HG02885 (cell line): ENCODE data around the gene MMADHC.

Experiments
- ATAC-seq: cut with Tn5 transposase; IDR thresholded peaks from one replicate; pipeline ENCODE4 v1.9.1; 2021; ENCODE audit warnings: mild to moderate bottlenecking; ENCODE audit not compliant: unreplicated experiment, poor library complexity

Gene MMADHC

DNA sequence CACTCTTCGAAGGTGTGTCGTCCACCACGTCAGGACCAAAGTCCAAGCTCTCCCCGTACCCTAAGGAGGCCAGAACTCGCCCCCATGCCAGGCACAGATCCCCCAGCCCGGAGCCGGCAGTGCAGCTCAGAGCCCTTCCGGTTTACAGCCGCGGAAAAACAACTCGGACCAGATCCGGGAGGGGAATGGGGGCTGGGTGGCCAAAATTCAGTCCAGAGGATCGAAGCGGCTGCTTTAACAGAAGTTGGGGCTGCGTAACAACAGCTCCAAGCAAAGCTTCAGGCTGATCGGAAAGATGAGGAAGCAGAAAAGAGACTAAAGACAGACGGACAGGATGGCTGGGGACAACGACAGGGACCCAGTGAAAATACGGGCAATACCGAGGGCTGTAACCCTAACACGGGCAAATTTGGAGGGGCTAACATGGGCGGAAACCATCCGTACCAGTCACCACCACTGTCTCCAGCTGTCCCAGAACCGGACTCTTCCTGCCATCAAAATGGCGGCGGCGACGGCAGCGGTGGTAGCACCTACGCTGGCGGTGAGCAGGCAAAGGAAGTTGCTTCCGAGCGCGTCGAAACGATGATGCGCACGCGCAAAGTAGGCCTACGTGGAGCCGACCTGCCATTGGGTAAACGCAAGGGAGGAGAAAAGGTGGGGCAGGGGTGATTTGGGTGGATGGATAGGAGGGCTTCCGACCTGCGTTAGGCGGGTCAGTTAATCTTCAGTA lies at the start of gene MMADHC:
TSS of gene MMADHC (minus strand) at position 556 of the 730 bp plus-strand sequence. CDS start 678 bp downstream, outside the sequence.
- peak; percentile 99 for ATAC-seq

DNA sequence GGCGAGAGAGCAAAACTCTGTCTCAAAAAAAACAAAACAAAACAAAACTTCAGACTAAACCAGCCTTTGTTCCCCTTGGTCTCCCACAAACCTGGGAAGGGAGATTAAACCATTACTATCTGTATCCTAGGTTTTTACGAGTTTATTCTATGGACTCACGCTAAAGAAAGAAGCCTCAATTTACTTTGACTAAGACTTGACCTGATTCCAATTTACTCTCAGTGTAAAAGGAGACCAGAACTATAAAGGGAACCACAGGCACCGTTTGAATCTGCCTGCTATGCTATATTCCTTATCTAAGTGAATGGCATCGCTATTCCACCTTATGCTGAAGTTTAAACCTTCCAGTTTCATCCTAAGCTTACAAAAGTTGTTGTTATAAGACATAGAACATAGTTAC lies 46.5 kb upstream of the MMADHC start:
- no peak for ATAC-seq

DNA sequence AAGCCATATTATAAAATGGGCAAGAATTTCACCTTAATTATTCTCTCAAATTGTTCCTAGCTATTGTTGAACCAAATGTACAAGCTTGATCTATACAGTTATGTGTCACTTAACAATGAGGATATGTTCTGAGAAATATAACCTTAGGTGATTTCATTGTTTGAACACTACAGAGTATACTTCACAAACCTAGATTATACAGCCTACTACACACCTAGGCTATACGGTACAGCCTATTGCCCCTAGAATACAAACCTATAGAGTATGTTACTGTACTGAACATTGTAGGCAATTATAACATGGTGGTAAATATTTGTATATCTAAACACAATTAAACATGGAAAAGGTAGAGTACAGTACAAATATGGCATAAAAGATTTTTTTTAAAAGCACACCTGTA lies 42.9 kb upstream of the MMADHC start:
- ATAC-seq = no peak

DNA sequence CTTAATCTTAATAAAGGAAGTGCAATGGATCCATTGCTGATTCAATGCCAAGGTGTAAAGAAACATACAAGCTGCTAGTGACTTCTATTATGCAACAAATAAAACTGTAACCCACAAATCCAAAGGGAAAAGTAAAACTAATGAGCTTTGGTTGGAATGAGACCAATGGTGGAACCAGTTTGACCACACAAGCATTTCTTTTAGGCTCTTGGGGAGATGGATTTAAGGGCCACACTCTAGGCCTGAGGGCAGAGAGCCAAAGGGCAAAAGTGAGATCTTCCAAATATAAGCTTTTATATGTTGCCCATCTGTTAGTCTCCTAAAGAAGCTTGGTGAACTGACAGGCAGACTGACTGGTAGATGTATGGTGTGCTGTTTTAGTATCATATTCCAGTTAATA lies 41.5 kb upstream of the MMADHC start:
- no peak for ATAC-seq

DNA sequence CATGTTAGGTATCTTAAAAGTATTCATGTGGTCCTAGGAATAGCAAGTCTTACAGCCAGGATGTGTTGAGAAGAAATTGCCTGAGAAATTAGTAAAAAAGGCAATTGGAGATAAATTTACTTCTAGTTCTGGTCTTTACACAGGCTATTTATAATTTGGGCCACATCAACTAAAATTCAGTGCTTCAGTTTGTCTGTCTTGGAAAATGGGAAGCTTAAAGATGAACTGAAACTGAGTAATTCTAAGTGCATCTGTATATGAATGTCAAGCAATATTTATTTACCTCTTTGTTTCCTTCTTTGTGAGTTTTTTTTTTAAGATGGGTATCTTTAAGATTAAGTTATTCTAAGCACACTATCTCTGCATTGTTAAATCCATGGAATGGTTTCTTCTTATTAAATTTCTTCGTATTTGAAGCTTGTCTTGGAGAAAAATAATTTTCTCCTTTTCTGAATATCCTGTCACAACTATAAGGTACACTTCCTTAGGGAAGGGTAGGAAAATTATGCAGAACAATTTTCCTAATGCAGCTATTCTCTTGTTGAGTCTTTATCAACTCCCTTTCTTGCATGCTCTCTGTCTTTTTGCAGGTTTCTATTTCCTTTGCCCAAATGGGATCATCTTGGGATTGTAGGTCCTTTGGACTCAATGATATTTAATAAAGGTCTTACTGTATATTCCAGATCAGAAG lies 39.7 kb upstream of the MMADHC start:
- no peak for ATAC-seq

DNA sequence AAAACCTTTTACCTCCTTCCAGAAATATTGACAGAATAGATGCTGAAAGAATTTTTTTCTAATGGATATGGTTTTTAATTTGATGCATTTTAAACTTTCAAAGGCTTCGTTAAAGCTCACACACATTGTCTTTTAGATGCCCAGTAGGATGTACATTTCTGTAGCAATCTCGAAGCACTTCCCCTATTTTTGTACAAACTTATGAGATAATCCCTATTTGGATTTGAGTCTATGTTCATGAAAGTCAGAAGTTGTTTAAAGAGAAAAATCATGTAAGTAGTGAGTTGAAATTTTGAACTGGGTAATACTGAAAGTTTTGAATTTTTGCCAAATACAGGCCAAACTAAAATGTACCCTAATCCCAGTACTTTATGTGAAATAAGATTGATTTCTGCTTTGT lies 38.1 kb upstream of the MMADHC start:
- ATAC-seq = no peak

DNA sequence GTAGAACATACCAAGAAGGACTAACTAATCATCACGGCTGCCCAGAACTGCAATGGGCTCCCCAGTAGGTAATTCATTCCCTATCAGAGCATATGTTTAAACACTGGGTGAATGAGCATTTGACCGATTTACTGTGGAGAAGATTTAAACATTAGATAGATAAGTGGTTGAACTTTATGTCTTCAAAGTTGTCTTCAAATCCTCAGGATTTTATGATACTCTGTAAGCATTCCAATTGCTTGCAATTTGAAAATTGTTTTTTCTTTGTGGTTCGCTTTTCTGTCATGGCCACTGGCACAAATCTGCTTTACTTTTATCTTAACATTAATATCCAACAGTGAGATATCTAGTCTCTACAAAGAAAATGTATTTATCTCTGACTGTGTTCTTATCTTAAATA lies 37.7 kb upstream of the MMADHC start:
- ATAC-seq = no peak

DNA sequence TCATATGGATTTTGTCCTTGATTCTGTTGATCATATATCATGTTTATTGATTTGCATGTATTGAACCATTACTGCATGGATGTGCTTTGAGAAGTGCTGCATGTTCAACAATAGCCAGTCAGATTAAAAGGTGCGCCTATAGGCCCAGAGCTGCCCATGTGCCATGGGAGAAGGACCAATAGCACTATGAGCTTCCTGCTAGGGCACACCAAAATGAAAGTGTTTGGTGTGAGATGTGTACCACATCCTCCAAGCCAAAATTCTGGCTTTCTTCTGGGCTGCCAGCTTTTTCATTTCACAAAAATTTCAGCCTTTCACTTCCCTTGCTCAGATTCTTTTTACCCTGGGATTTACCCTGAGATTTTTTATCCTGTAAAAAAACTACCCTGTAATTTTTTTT lies 34.8 kb upstream of the MMADHC start:
- no peak for ATAC-seq

DNA sequence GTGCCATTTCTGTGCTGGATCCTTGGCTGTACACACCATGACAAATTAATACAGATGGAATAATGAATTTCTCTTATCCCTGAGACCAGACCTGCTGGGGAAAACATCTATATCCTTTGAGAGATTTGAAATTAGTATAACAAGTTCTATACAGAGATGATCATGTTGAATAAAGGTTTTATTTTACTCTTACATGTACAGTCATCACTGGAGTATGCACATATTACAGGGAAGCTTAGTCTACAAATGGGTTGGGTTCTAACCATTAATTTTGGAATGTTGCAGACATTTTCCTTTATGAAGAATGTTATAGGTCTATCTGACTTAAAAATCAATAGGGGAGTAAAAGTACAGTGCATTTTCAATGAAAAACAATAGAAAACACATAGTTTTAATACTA lies 29.9 kb upstream of the MMADHC start:
- no peak for ATAC-seq

DNA sequence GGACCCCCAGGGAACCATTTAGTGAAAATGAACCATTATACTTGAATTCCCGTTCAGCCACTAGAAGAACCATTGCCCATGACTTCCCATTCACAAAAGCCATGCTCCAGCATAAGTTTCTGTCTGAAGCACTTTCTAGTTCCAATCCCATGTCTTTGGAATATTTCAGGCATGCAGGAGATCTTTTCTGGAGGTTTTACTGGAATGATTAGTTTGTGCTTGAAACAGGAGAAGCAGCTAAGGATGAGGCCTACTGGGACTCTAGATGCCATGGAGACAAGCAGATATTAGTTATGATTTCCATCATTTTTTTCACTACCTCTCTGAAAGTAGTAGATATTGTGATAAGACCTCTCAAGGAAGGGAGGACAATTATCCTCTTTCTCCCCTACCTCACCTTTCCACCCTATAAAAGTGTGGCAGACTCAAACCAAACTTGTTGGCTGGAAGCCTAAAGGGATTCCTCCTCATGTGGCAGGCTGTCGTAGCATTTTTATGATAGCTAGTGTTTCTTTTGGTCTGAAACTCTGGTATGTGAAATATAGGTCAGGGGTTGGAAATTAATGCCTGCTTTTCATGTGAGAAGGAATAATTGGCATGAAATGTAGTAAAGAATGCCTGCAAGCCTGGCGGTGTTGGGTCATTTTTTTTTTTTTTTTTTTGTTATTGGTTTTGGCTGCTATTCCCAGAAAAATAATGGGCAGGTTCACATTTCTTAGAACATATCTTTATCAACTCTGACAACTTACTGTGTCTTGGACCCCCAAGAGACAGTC lies 29.3 kb upstream of the MMADHC start:
- ATAC-seq = no peak

DNA sequence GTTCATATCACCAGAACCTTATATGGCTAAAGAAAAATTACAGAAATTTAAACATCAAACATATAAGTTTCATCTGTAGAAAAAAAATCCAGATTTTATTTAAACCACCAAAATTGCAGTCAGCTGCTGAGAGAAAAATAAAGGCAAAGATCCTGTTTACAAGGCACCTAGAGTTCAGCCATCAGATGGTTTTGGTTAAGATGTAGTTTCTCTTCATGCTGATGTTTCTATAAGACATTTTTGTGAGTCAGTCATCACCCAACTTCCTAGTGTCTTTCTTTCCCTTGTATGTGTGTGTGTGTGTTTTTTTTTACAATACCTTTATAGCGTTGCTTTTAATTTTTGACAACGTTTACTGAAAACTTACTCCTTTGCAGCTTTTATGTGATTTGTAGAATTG lies 26.1 kb upstream of the MMADHC start:
- no peak for ATAC-seq

DNA sequence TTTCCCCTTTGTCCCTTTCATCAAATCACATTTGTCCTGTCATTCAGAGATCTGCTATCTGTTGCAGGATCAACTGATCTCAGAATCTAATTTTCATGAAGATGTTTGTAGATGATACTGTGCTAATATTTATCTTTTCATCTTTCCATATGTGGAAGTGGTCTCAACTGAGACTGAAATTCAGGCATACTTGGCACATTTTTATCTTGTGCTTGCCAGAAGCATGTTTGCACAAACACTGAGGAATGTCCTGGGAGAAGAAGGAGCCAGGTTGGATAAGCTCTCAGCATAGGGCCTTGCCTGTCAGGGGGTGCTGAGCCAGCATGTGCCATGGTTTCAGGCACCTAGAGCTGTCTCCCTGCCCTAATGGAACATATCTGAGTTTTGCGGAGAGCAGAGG lies 24.5 kb upstream of the MMADHC start:
- no peak for ATAC-seq

DNA sequence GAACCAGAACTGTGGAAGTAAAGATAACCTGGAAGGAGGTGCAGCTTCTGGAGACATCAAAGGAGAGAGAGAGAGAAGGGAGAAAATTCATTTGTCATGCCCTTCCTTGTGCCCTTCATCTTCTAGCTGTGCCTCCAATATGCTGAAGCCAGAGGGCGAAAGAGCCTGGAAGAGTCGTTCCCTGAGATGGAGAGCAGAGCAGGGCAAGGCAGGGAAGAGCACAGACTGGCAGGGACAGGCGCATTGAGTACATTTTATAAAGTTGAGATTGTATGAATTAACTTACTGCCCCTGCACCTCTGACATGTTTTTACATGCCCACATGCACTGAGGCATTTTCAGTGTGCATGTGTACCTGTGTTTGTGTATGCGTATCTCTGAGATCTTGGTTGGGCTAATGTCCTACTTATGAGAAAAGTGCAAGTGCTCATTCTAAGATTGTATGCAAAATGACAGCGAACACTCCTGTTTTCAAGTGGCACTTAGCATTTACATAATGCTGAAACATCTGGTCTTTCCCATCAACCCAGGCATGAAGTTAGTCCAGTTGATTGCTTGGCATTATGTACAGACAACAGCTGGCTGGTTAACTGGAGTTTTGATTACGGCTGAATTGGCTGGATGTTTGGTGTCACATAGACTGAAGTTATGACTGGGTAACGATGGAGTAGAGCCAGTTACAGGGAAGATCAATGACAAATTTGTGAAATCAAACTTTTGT lies 23.7 kb upstream of the MMADHC start:
- no peak for ATAC-seq

DNA sequence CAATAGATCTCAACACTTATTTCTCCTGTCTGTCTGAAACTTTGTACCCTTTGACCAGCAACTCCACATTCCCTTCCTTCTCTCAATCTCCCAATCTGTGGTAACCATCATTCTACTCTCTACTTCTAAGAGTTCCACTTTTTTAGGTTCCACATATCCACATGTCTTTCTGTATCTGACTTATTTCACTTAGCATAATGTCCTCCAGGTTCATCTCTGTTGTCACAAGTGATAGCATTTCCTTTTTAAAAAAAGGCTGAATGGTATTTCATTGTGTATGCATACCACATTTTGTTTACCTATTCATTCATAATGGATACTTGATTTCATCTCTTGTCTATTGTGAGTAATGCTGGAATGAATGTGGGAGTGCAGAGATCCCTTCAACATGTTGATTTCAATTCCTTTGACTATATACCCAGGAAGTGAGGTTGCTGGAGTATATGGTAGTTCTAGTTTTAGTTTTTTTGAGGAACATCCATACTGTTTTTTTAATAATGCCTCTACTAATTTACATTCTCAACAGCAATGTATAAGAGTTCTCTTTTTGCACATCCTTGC lies 18.8 kb upstream of the MMADHC start:
- no peak for ATAC-seq

DNA sequence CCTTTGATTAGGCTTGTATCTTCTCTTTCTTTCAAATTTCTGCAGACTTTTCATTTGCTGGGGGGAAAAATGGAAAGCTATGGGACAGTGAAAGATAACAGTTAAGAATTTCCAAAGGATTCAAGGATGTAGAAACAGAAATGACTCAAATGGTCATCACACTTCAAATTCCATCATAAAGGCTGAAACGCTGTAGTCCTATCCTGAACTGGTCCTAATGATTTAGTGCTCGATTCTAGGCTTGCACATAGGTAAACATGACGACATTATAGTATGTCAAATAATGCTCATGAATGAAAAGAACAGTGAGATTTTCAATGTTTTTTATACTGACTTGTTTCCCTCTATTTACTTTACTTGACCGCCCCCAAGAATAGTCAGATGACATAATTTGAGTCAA lies 15.7 kb upstream of the MMADHC start:
- ATAC-seq = no peak

DNA sequence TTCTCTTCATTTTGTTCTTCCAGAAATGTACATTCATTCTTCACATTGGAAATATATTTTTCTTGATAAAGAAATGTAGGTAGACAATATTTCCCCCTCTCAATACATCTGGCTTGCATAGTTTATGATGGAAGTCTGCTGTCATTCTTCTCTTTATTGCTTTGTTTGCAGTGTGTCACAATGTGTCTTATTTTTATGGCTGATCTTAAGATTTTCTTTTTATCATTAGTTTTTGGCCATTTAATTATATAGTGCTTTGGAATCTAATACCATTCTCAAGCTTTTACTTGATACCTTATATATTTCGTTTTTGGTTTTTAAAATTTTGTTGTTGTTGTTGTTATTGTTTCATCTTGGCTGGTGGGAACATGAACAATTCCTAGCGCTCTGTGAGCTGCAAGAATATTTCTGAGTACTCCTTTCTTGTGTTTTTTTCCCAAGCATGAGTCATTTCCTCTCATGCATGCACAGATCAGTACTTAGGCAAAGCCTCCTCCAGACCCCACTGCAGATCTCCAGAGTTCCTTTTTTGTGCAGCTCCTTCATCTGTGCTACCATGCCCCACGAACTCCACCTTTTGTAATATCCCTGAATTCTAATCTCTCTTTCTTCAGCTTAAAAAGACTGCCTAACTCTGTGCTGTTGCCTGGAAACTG lies 13.7 kb upstream of the MMADHC start:
- no peak for ATAC-seq

DNA sequence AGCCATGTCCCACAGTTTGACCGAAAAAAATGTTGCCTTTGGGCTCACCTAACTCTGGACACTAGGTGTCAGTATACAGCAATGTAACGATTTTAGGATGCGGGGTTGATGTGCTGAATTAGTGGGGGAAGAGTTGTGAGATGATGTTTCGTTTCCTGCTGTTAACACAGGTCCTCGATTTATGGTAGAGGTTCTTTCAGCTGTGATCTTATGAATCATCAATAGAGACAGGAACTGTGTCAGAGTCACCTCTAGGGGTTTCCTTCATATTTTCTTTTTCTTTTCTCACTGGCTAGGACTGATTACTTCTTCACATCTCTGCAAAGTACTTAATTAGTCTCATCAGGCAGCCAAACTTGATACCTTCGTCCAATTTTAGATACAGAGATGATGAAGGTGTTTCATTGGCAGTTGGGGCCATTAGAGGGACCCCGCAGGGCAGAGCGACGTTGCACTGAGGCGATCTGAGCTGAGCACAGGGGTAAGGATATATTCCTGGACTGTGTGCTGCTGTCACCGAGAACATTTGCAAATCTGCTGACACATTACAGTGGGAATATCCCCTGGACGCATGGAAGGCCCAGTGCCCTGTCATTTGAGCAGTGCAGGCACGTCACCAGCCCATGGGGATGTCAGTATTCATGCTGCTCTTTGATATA lies 10.2 kb upstream of the MMADHC start:
- peak; percentile 96 for ATAC-seq

DNA sequence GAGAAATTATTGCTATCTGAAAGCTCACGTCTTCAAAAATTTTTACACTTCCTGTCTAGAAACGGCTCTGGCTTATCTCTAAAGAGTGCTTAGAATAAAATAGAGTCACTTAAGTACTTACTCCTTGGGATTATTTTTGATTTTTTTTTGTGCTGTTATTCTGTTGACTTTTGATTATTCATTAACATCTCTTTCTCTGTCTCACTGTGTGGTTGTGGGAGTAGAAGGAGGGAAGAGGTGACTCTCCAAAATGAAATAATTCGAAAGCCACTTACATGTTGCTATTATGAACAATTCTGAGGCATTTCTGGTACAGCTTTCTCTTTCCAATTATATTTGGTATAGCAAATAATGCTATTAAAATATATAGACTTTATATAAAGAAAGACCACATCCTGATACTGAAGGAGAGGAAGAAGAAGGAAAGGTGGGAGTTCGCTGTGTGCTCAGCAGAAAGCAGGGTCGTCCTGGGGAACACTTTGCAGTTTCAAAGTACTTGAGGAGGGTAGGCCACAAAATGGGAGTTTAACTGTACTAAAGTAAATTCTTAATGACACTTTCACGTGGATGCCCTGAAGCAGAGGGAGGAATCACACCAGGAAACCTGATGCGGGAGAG lies 9.6 kb upstream of the MMADHC start:
- ATAC-seq = peak; percentile 8

DNA sequence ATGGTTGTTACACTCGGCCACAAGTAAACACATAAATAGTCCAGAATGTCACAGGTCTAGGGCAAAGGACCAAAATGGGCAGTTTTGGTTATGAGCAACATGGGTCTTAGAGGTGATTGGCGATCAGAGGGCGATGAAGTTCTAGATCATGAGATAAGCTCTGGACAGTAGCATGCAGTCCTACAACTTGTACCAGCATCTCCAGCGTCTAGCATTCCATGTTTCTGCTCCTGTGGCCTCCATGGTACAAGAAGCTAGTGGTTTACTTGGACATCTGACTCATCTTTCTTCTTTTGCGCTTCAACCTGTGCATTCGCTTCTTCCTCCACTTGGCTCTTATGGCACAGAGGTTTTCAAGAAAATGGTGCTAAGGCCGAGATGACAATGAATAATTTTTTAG lies 8.9 kb upstream of the MMADHC start:
- ATAC-seq = no peak
